ENCODE data around the gene MRPL45.

Gene MRPL45

GRCh38 chr17:38349097-38349730, 52.2 kb downstream of the MRPL45 start:
- DNase-seq, result peak; percentile 87

- no peak for DNase-seq
Observed at GRCh38 chr17:38350035-38350434, 53.1 kb downstream of the MRPL45 start.

- DNase-seq, result peak; percentile 94
Observed at GRCh38 chr17:38351412-38352222, 54.6 kb downstream of the MRPL45 start, which contains the start of gene SOCS7. SOCS7 (plus strand) TSS chr17:38351844; CDS start chr17:38352053, 209 bp downstream.

- peak; percentile 26 for DNase-seq
Observed at GRCh38 chr17:38352245-38353085, 55.5 kb downstream of the MRPL45 start.

GRCh38 chr17:38353086-38353604, 56.2 kb downstream of the MRPL45 start:
- DNase-seq, result no peak

GRCh38 chr17:38353668-38354067, 56.7 kb downstream of the MRPL45 start:
- no peak for DNase-seq

- no peak for DNase-seq
Observed at GRCh38 chr17:38354466-38354865, 57.5 kb downstream of the MRPL45 start.

GRCh38 chr17:38355251-38355650, 58.3 kb downstream of the MRPL45 start:
- DNase-seq, result no peak

- DNase-seq, result no peak
Observed at GRCh38 chr17:38357486-38358123, 60.6 kb downstream of the MRPL45 start.

GRCh38 chr17:38358586-38359513, 61.9 kb downstream of the MRPL45 start:
- DNase-seq, result no peak

GRCh38 chr17:38361694-38362465, 64.9 kb downstream of the MRPL45 start:
- DNase-seq, result no peak

GRCh38 chr17:38363016-38363415, 66.0 kb downstream of the MRPL45 start:
- no peak for DNase-seq

GRCh38 chr17:38364741-38365140, 67.8 kb downstream of the MRPL45 start:
- no peak for DNase-seq

GRCh38 chr17:38369124-38369886, 72.3 kb downstream of the MRPL45 start:
- DNase-seq, result no peak

All from activated naive CD4-positive, alpha-beta T cell treated with anti-CD3 and anti-CD28 coated beads, Interleukin-2, amount 50 U/mL, for 16 hours (primary cell).